Panc1 (cell line): ENCODE results near the gene ROBO1. TPM values are rescaled to one million over a fixed set of nuclear protein-coding genes. Genes with fewer than 3 reads are reported as not detected.

Experiments used
- ATAC-seq: fragments of 200-7000 bp; cut with Tn5 transposase; 2 replicates; pipeline ENCODE4 v1.9.1; 2020; ENCODE audit warnings: mild to moderate bottlenecking, moderate library complexity
- BruUV-seq: library from RNA; stranded (reverse); fragments of 400-500 nt; replicated peaks from 2 replicates; lab custom pipeline; 2021; lab: Mats Ljungman, UMichigan
- CTCF ChIA-PET: fragments of 300-600 bp; sonication (Branson Sonifier 250); formaldehyde crosslinking; loops from one replicate; lab custom pipeline; 2022; ENCODE audit warnings: antibody characterized with exemption; lab: Charles Lee
- POLR2A ChIA-PET: fragments of 300-600 bp; sonication (Branson Sonifier 250); formaldehyde crosslinking; loops from one replicate; lab custom pipeline; 2022; ENCODE audit warnings: antibody characterized with exemption; lab: Charles Lee
- DNase-seq: peaks from one replicate; pipeline ENCODE4 v3.0.0-alpha.2; 2010; ENCODE audit warnings: low read depth, low spot score
- H3K27ac ChIP-seq: 2 replicates; pipeline ENCODE4 v1.5.1; 2011; ENCODE audit warnings: mild to moderate bottlenecking, low read length, inconsistent platforms
- H3K27me3 ChIP-seq: fragments of 200-500 bp; sonication (Bioruptor generic); 2 replicates; pipeline ENCODE4 v1.6.0; 2014; ENCODE audit warnings: low read length, inconsistent platforms; ENCODE audit not compliant: control insufficient read depth, insufficient read depth
- H3K36me3 ChIP-seq: fragments of 200-500 bp; sonication (Bioruptor generic); 2 replicates; pipeline ENCODE4 v1.5.1; 2014; ENCODE audit warnings: inconsistent platforms, mild to moderate bottlenecking, low read length, moderate library complexity; ENCODE audit not compliant: control insufficient read depth, insufficient read depth
- H3K4me1 ChIP-seq: 2 replicates; pipeline ENCODE4 v1.5.1; 2011; ENCODE audit warnings: inconsistent platforms, mild to moderate bottlenecking, low read length, moderate library complexity; ENCODE audit not compliant: control insufficient read depth, insufficient read depth
- H3K4me3 ChIP-seq, 2 experiments: 2 replicates each; pipeline ENCODE4 v1.5.1; 2011 to 2012; ENCODE audit warnings: low read depth in 2 of 2, low read length in 2 of 2, mild to moderate bottlenecking in 2 of 2, inconsistent platforms in 1 of 2, moderate library complexity in 1 of 2
- H3K9me3 ChIP-seq: fragments of 200-500 bp; sonication (Bioruptor generic); 2 replicates; pipeline ENCODE4 v1.5.1; 2014; ENCODE audit warnings: low read depth, mild to moderate bottlenecking, inconsistent platforms, low read length, moderate library complexity; ENCODE audit not compliant: control insufficient read depth, insufficient read depth
- POLR2AphosphoS5 ChIP-seq: IDR thresholded peaks from 2 replicates; pipeline ENCODE4 v1.6.1; 2012; ENCODE audit warnings: mild to moderate bottlenecking, low read depth, low read length, moderate library complexity
- REST ChIP-seq, 2 experiments: IDR thresholded peaks; 2 replicates each; pipeline ENCODE4 v1.6.1; 2011 to 2012; ENCODE audit warnings: low read depth in 2 of 2, control low read depth in 1 of 2, low read length in 1 of 2, mild to moderate bottlenecking in 1 of 2, moderate library complexity in 1 of 2; ENCODE audit not compliant: insufficient read depth in 1 of 2
- SIN3A ChIP-seq: IDR thresholded peaks from 2 replicates; pipeline ENCODE4 v1.6.1; 2012; ENCODE audit warnings: low read depth, mild to moderate bottlenecking, low read length, moderate library complexity, borderline replicate concordance; ENCODE audit not compliant: insufficient read depth
- TCF7L2 ChIP-seq: IDR thresholded peaks from 2 replicates; pipeline ENCODE4 v1.6.1; 2011; ENCODE audit warnings: mild to moderate bottlenecking, low read depth, low read length, inconsistent platforms
- in situ Hi-C: cut with HindIII; loops from 2 replicates; pipeline ENCODE4 v1.10.0; 2016; ENCODE audit warnings: low sequenced_read_pairs, low pct_unique_long_range_greater_than_20kb
- intact Hi-C: fragments of 100-400 bp; cut with micrococcal nuclease; formaldehyde crosslinking; loops from one replicate; pipeline ENCODE4 v1.10.0; 2022; ENCODE audit not compliant: unreplicated experiment
- total RNA-seq: library from RNA; stranded (reverse); gene quantifications from one replicate; pipeline ENCODE4 v1.2.1, GENCODE V29; 2021; ENCODE audit not compliant: unreplicated experiment
- TF ChIP-seq, protein P1 (sequence below): fragments of 450-650 bp; IDR thresholded peaks from 2 replicates; pipeline ENCODE4 v1.5.1; 2017; ENCODE audit warnings: mild to moderate bottlenecking

ROBO1 gene
- total RNA-seq, 1 experiment from 2014 or later: 61.6 TPM

DNA sequence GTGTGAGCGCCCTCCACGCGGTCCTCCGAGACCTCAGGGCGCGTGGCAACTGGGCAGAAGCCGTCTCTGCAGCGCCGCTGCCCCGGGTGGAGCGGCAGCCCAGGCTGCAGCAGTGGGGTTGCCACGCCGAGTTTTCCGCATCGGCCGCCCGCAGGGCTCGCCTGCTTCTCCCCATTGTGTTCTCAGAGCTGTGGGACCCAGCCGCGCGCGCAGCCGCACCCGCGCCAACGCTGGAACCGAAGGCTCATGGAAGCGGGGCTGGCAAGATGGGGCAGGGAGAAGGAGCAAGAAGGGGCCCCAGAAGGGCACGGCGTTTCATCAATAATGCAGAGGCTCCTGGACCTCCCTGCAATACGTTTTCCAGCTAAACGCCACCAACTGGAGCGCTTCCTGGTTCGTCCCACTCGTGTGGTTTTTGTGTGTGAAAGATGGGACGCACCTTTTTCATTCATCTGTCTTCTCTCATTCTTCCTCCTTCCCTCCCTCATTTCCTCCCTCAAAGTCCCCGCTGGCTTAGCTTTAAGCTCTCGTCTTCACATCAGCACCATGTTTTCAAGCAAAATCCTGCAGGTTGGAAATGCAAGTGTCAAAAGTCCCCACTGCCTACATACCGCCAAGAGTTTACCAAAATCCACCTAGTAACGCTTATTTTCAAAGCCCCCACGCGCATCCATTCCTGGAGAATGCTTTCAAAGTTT, 1.2 kb downstream of the ROBO1 start:
- DNase-seq (no peak), ATAC-seq (peak; percentile 57)
- BruUV-seq: no TSS peak
- Histone ChIP-seq H3K9me3 (no peaks in the 10 kb centered on the region), H3K4me3 (peak overlapping the region; percentile 45 to 85), H3K27me3 (no peaks in the 10 kb centered on the region), H3K4me1 (no peaks in the 10 kb centered on the region; the same call in 1 of the 2 replicates), H3K36me3 (no peaks in the 10 kb centered on the region), H3K27ac (no peak overlapping the region)
- ChIA-PET POLR2A (no interaction called here), CTCF (no interaction called here)
- intact Hi-C loops (no loop called here), in situ Hi-C loops (no loop called here)
- TF ChIP-seq REST (IDR thresholded peaks at IDR 0.05; ENCODE audit: insufficient read depth in 1 of 2, low read depth in 2 of 2, low read length in 1 of 2) (no peak), SIN3A (no peak), TCF7L2 (no peak), POLR2AphosphoS5 (no peak)
- TF ChIP-seq, protein P1, sequence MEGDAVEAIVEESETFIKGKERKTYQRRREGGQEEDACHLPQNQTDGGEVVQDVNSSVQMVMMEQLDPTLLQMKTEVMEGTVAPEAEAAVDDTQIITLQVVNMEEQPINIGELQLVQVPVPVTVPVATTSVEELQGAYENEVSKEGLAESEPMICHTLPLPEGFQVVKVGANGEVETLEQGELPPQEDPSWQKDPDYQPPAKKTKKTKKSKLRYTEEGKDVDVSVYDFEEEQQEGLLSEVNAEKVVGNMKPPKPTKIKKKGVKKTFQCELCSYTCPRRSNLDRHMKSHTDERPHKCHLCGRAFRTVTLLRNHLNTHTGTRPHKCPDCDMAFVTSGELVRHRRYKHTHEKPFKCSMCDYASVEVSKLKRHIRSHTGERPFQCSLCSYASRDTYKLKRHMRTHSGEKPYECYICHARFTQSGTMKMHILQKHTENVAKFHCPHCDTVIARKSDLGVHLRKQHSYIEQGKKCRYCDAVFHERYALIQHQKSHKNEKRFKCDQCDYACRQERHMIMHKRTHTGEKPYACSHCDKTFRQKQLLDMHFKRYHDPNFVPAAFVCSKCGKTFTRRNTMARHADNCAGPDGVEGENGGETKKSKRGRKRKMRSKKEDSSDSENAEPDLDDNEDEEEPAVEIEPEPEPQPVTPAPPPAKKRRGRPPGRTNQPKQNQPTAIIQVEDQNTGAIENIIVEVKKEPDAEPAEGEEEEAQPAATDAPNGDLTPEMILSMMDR: no peak

DNA sequence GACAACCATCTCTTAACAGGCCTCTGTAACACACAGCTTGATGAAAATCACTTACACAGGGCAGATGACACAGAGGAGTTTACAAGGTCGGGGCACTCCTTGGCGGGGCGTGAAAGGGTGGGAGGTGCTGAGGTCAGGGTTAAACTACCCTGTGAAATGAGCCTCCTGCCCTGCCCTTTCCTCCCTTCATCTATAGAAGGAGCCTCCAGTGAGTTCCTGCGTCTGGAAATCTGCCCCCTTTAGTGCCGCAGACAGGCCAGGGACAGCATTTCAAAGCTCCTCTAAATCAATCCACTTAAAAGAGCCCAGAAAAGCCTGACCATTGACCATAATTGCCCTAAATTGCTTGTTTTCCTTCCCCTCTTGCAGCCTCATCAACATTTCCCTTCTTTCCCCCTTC, 1.9 kb downstream of the ROBO1 start:
- in situ Hi-C loops: no loop called here
- H3K27ac ChIP-seq: no peak overlapping the region
- H3K9me3 ChIP-seq: no peaks in the 10 kb centered on the region
- ChIA-PET CTCF (no interaction called here), POLR2A (no interaction called here)
- no peaks in the 10 kb centered on the region for H3K36me3 ChIP-seq
- no peaks in the 10 kb centered on the region; the same call in 1 of the 2 replicates for H3K4me1 ChIP-seq
- H3K27me3 ChIP-seq: no peaks in the 10 kb centered on the region
- intact Hi-C loops: no loop called here
- no peak for TF ChIP-seq SIN3A
- no peak for TF ChIP-seq TCF7L2
- TF ChIP-seq, protein P1: no peak
- TF ChIP-seq REST (IDR thresholded peaks at IDR 0.05; ENCODE audit: insufficient read depth in 1 of 2, low read depth in 2 of 2, low read length in 1 of 2): no peak
- TF ChIP-seq POLR2AphosphoS5: no peak
- no peak for ATAC-seq
- BruUV-seq: no TSS peak
- H3K4me3 ChIP-seq: peak overlapping the region in 1 of 2 experiments; percentile 11; a peak in 1 of 4 replicates
- DNase-seq: no peak
